HL-60 (cell line): Measurements from ENCODE around the gene SCGB1D2.

Experiments used
- DNase-seq, 2 experiments: peaks; one replicate each; pipeline ENCODE4 v3.0.0-alpha.2; 2010 to 2020; ENCODE audit warnings: low read depth in 1 of 2, low spot score in 1 of 2
- H3K27ac ChIP-seq: fragments of 250-450 bp; sonication (Bioruptor Pico); replicated peaks from 2 replicates; pipeline ENCODE4 v1.5.1; 2020; ENCODE audit warnings: mild to moderate bottlenecking, moderate library complexity
- H3K27me3 ChIP-seq: fragments of 250-450 bp; sonication (Bioruptor Pico); 2 replicates; pipeline ENCODE4 v1.5.1; 2021; ENCODE audit warnings: mild to moderate bottlenecking, moderate library complexity; ENCODE audit not compliant: insufficient read depth, poor library complexity, severe bottlenecking
- H3K4me3 ChIP-seq: replicated peaks from 2 replicates; pipeline ENCODE4 v1.5.1; 2011; ENCODE audit warnings: mild to moderate bottlenecking, control low read depth, low read length; ENCODE audit not compliant: insufficient read depth
- CTCF ChIP-seq: IDR thresholded peaks from one replicate; pipeline ENCODE4 v1.5.1; 2011; ENCODE audit warnings: low read length, control low read depth, inconsistent platforms; ENCODE audit not compliant: insufficient read depth
- GABPA ChIP-seq: IDR thresholded peaks from 2 replicates; pipeline ENCODE4 v1.6.1; 2012; ENCODE audit warnings: low read depth
- POLR2AphosphoS5 ChIP-seq: IDR thresholded peaks from 2 replicates; pipeline ENCODE4 v1.6.1; 2012; ENCODE audit warnings: low read depth
- REST ChIP-seq: IDR thresholded peaks from 2 replicates; pipeline ENCODE4 v1.6.1; 2012; ENCODE audit warnings: low read depth; ENCODE audit not compliant: insufficient replicate concordance
- SPI1 ChIP-seq: IDR thresholded peaks from 2 replicates; pipeline ENCODE4 v1.6.1; 2012; ENCODE audit warnings: low read depth, mild to moderate bottlenecking, borderline replicate concordance

The SCGB1D2 gene

GRCh38 chr11:62201376-62201775 is 40.7 kb upstream of the SCGB1D2 start:
- DNase-seq, result no peak
- H3K27me3 ChIP-seq, result no peaks in the 10 kb centered on the region
- H3K4me3 ChIP-seq, result no peak overlapping the region
- TF ChIP-seq POLR2AphosphoS5 (no peak), SPI1 (no peak), REST (no peak), CTCF (no peak), GABPA (no peak)
- no peak overlapping the region for H3K27ac ChIP-seq

- Histone ChIP-seq H3K27ac (no peak overlapping the region), H3K27me3 (no peaks in the 10 kb centered on the region), H3K4me3 (no peak overlapping the region)
- TF ChIP-seq GABPA (no peak), REST (no peak), CTCF (no peak), POLR2AphosphoS5 (no peak), SPI1 (no peak)
- no peak for DNase-seq
Observed at GRCh38 chr11:62202910-62203309, 39.1 kb upstream of the SCGB1D2 start.

- H3K27me3 ChIP-seq, result no peaks in the 10 kb centered on the region
- TF ChIP-seq CTCF (no peak), GABPA (no peak), REST (no peak), SPI1 (no peak), POLR2AphosphoS5 (no peak)
- no peak overlapping the region for H3K27ac ChIP-seq
- DNase-seq, result no peak
- H3K4me3 ChIP-seq, result no peak overlapping the region
Observed at GRCh38 chr11:62204430-62204829, 37.6 kb upstream of the SCGB1D2 start.
